Measurements from ENCODE around the gene ATP8B2. TPM values are rescaled to one million over a fixed set of nuclear protein-coding genes. Genes with fewer than 3 reads are reported as not detected.
A peak's percentile ranks its signal among the peaks of the same experiment; 100 is the strongest.

ATP8B2 gene
- total RNA-seq, 1 donor from 2014 or later, result 35.2 TPM

DNA sequence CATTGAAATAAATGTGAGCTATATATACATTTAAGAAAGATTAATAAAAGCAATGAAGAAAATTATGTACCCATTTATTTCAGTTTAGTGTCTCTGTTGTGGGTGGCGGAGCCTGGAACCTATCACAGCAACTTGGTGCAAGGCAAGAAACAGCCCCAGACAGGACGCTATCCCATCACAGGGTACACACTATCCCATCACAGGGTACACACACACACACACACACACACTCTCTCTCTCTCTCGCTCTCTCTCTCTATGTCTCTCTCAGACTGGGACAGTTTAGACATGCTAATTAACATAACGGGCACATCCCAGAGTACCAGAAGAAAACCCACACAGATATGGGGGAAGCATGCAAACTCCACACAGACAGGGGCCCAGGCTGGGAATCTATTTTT, 73.4 kb downstream of the ATP8B2 start:
- TF ChIP-seq, protein P1, sequence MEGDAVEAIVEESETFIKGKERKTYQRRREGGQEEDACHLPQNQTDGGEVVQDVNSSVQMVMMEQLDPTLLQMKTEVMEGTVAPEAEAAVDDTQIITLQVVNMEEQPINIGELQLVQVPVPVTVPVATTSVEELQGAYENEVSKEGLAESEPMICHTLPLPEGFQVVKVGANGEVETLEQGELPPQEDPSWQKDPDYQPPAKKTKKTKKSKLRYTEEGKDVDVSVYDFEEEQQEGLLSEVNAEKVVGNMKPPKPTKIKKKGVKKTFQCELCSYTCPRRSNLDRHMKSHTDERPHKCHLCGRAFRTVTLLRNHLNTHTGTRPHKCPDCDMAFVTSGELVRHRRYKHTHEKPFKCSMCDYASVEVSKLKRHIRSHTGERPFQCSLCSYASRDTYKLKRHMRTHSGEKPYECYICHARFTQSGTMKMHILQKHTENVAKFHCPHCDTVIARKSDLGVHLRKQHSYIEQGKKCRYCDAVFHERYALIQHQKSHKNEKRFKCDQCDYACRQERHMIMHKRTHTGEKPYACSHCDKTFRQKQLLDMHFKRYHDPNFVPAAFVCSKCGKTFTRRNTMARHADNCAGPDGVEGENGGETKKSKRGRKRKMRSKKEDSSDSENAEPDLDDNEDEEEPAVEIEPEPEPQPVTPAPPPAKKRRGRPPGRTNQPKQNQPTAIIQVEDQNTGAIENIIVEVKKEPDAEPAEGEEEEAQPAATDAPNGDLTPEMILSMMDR (IDR thresholded peaks at IDR 0.05), result no peak
- Histone ChIP-seq H3K36me3 (no peaks in the 10 kb centered on the region), H3K4me3 (no peak overlapping the region), H3K27me3 (no peaks in the 10 kb centered on the region), H3K4me1 (no peaks in the 10 kb centered on the region), H3K27ac (no peak overlapping the region), H3K9me3 (no peaks in the 10 kb centered on the region)
- intact Hi-C loops (cut with DNase I), result no loop called here
- no peak for ATAC-seq
- DNase-seq, result peak; percentile 3

- Histone ChIP-seq H3K36me3 (no peaks in the 10 kb centered on the region), H3K4me1 (peaks cover 10% of the 10 kb centered on the region), H3K27ac (no peak overlapping the region), H3K4me3 (no peak overlapping the region), H3K9me3 (no peaks in the 10 kb centered on the region), H3K27me3 (no peaks in the 10 kb centered on the region)
- DNase-seq (peak; percentile 2), ATAC-seq (no peak)
- TF ChIP-seq, protein P1 (IDR thresholded peaks at IDR 0.05), result no peak
- intact Hi-C loops (cut with DNase I), result no loop called here
These were observed 75.1 kb downstream of the ATP8B2 start for GRCh38 chr1:154400381-154400801.

Other genes starting within 250 kb of the ATP8B2 start
- 2.1 TPM for gene NUP210L, start 170.5 kb upstream of the ATP8B2 start, total RNA-seq
- 326 TPM for gene TPM3, start 133.4 kb upstream of the ATP8B2 start, total RNA-seq
- not detected for gene CFAP141, start 119.2 kb upstream of the ATP8B2 start, total RNA-seq
- gene UBAP2L, start 104.6 kb upstream of the ATP8B2 start, total RNA-seq, result 156 TPM
- gene HAX1, start 52.9 kb upstream of the ATP8B2 start, total RNA-seq, result 78.2 TPM
- gene AQP10, start 4.4 kb upstream of the ATP8B2 start, total RNA-seq, result 0.64 TPM
- gene IL6R, start 79.8 kb downstream of the ATP8B2 start, total RNA-seq, result 60.2 TPM
- 21.7 TPM for gene TDRD10, start 176.7 kb downstream of the ATP8B2 start, total RNA-seq
- 48.3 TPM for gene SHE, start 176.9 kb downstream of the ATP8B2 start, total RNA-seq
- gene UBE2Q1, start 233.1 kb downstream of the ATP8B2 start, total RNA-seq, result 93.5 TPM
- not detected for gene CHRNB2, start 242.3 kb downstream of the ATP8B2 start, total RNA-seq